ENCODE results near the gene SCFD2. TPM values are rescaled to one million over a fixed set of nuclear protein-coding genes. Genes with fewer than 3 reads are reported as not detected.

Gene SCFD2
- total RNA-seq, 1 experiment from 2014 or later, result 8.4 TPM

- CTCF ChIA-PET, result interaction anchor here (0.6 kb wide), 1 partner anchor 860 kb away, joined by 3 read pairs; no protein-coding TSS in a partner anchor
- TF ChIP-seq EZH2 (IDR thresholded peaks at IDR 0.05; ENCODE audit: borderline replicate concordance, low read depth, low read length, poor library complexity, severe bottlenecking) (no peak), CTCF (conservative IDR thresholded peaks at IDR 0.05; ENCODE audit: low read depth, low read length) (no peak)
- no peaks in the 10 kb centered on the region for H3K4me1 ChIP-seq (ENCODE audit: insufficient read depth, low read length, poor library complexity, severe bottlenecking)
- no peak for DNase-seq (ENCODE audit: low spot score)
- POLR2A ChIA-PET (ENCODE audit: low non-redundant PET), result no interaction called here
- intact Hi-C loops (cut with micrococcal nuclease; ENCODE audit: unreplicated experiment), result no loop called here
- no TSS peak for BruUV-seq (replicated peaks)
- H3K27ac ChIP-seq (ENCODE audit: low read depth, low read length, poor library complexity, severe bottlenecking), result no peak overlapping the region
- no peaks in the 10 kb centered on the region for H3K27me3 ChIP-seq (replicated peaks; ENCODE audit: insufficient read depth, low read depth, low read length, poor library complexity)
- no peaks in the 10 kb centered on the region for H3K36me3 ChIP-seq (ENCODE audit: insufficient read depth, low read length, poor library complexity, severe bottlenecking)
- H3K4me3 ChIP-seq (ENCODE audit: low read depth, low read length, poor library complexity, severe bottlenecking), result no peak overlapping the region
- H3K9me3 ChIP-seq (ENCODE audit: low read depth, low read length, poor library complexity, severe bottlenecking), result no peaks in the 10 kb centered on the region
Measured at GRCh38 chr4:52962721-52963120, 403.1 kb downstream of the SCFD2 start.

DNA sequence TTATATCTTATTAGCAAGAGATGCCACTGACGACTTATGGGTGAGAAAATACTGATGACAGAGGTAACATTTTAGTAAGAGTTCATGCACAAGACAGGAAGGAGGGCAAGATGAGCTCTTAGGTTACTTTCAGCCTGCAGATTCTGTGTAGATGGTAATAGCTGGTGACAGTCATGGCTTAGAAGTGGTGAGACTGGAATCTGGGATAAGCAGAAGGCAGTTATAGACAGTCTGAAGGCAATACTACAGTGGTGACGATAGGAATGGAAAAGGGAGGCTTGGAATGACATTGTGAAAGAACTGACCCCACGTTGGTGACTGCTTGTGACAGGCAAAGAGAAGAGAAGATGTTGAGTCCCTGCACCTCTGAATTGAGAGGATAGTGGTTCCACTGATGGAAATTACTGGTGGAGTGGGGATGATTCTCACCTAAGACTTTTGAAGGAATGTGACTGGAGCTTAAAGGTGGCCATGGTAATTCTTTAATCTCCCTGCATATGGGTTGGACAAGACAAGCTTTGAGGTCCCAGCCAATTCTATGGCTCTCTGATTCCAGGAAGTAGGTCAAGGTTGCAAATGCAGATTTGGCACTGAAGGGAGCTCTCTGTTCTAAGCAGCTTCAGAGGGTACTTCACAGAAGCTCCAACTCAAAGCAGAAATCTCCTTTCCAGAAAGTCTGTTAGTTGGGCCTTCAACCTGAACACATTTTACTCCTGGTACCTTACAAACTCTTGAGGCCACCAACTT, 404.0 kb downstream of the SCFD2 start:
- no peaks in the 10 kb centered on the region for H3K27me3 ChIP-seq (replicated peaks; ENCODE audit: insufficient read depth, low read depth, low read length, poor library complexity)
- H3K36me3 ChIP-seq (ENCODE audit: insufficient read depth, low read length, poor library complexity, severe bottlenecking), result no peaks in the 10 kb centered on the region

DNA sequence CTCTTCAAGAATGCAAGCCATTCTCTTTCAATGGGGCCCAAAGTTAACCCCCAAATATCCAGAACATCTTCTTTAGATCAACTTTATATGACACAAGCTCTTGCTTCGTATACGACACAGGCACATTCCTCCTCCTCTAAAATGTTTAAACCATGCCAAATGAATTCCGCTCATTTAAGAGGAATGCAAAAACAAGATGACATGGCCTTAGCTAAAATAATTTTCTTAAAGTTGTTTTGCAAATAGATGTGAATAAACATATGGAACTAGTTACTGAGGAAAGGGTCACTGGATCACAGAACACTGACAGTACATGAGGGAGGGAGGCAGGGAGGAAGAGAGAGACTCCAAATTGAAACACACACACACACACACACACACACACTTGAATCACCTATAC, 406.3 kb downstream of the SCFD2 start:
- no peak for DNase-seq (ENCODE audit: low spot score)
- Histone ChIP-seq H3K9me3 (ENCODE audit: low read depth, low read length, poor library complexity, severe bottlenecking) (no peaks in the 10 kb centered on the region), H3K4me3 (ENCODE audit: low read depth, low read length, poor library complexity, severe bottlenecking) (no peak overlapping the region), H3K27ac (ENCODE audit: low read depth, low read length, poor library complexity, severe bottlenecking) (no peak overlapping the region), H3K36me3 (ENCODE audit: insufficient read depth, low read length, poor library complexity, severe bottlenecking) (no peaks in the 10 kb centered on the region), H3K4me1 (ENCODE audit: insufficient read depth, low read length, poor library complexity, severe bottlenecking) (no peaks in the 10 kb centered on the region), H3K27me3 (replicated peaks; ENCODE audit: insufficient read depth, low read depth, low read length, poor library complexity) (no peaks in the 10 kb centered on the region)
- BruUV-seq (replicated peaks), result no TSS peak
- POLR2A ChIA-PET (ENCODE audit: low non-redundant PET), result no interaction called here
- CTCF ChIA-PET, result no interaction called here
- TF ChIP-seq EZH2 (IDR thresholded peaks at IDR 0.05; ENCODE audit: borderline replicate concordance, low read depth, low read length, poor library complexity, severe bottlenecking) (no peak), CTCF (conservative IDR thresholded peaks at IDR 0.05; ENCODE audit: low read depth, low read length) (no peak)
- intact Hi-C loops (cut with micrococcal nuclease; ENCODE audit: unreplicated experiment), result no loop called here

More for the DNA sequence above, 404.0 kb downstream of the SCFD2 start:
- no peak for DNase-seq (ENCODE audit: low spot score)
- CTCF ChIA-PET, result no interaction called here
- BruUV-seq (replicated peaks), result no TSS peak
- Histone ChIP-seq H3K4me1 (ENCODE audit: insufficient read depth, low read length, poor library complexity, severe bottlenecking) (no peaks in the 10 kb centered on the region), H3K27ac (ENCODE audit: low read depth, low read length, poor library complexity, severe bottlenecking) (no peak overlapping the region), H3K4me3 (ENCODE audit: low read depth, low read length, poor library complexity, severe bottlenecking) (no peak overlapping the region), H3K9me3 (ENCODE audit: low read depth, low read length, poor library complexity, severe bottlenecking) (no peaks in the 10 kb centered on the region)
- intact Hi-C loops (cut with micrococcal nuclease; ENCODE audit: unreplicated experiment), result no loop called here
- POLR2A ChIA-PET (ENCODE audit: low non-redundant PET), result no interaction called here
- TF ChIP-seq EZH2 (IDR thresholded peaks at IDR 0.05; ENCODE audit: borderline replicate concordance, low read depth, low read length, poor library complexity, severe bottlenecking), result no peak
- no peak for TF ChIP-seq CTCF (conservative IDR thresholded peaks at IDR 0.05; ENCODE audit: low read depth, low read length)

Data from A673 (cell line).